ENCODE measurements around the gene KRT84. TPM values are rescaled to one million over a fixed set of nuclear protein-coding genes. Genes with fewer than 3 reads are reported as not detected.

Gene KRT84
- total RNA-seq, 1 experiment from 2014 or later = not detected

GRCh38 chr12:52347551-52348510, 37.6 kb downstream of the KRT84 start:
- no peaks in the 10 kb centered on the region for H3K27me3 ChIP-seq (ENCODE audit: insufficient read depth, low read length)
- H3K4me2 ChIP-seq (ENCODE audit: low read length) = no peak overlapping the region
- no peak overlapping the region for H3K9ac ChIP-seq (ENCODE audit: low read length)
- H4K20me1 ChIP-seq (ENCODE audit: insufficient read depth) = no peaks in the 10 kb centered on the region
- intact Hi-C loops (cut with micrococcal nuclease) = no loop called here
- no peak overlapping the region for H3K27ac ChIP-seq (ENCODE audit: low read depth, low read length)
- ChIA-PET CTCF (interaction anchor here (0.8 to 1.7 kb wide), 3 partner anchors 14 to 69 kb away, joined by 3 to 4 read pairs (median 3); no protein-coding TSS in a partner anchor), RAD21 (ENCODE audit: low non-redundant PET in 1 of 2, low total read pairs in 2 of 2, uncharacterized antibody in 2 of 2, unreplicated experiment in 2 of 2) (no interaction called here), POLR2A (no interaction called here)
- TF ChIP-seq POLR2AphosphoS5 (IDR thresholded peaks at IDR 0.05; ENCODE audit: low read depth, low read length) (no peak), ZNF274 (IDR thresholded peaks at IDR 0.05; ENCODE audit: low read depth, low read length) (no peak), POLR2A (IDR thresholded peaks at IDR 0.05; ENCODE audit: borderline replicate concordance, extremely low read depth, insufficient read depth, insufficient read length) (no peak), YY1 (IDR thresholded peaks at IDR 0.05; ENCODE audit: extremely low read depth, insufficient replicate concordance, low read depth, low read length) (no peak), ELF1 (IDR thresholded peaks at IDR 0.05; ENCODE audit: borderline replicate concordance, low read depth) (no peak), SIN3A (IDR thresholded peaks at IDR 0.05; ENCODE audit: low read depth) (no peak), SP1 (IDR thresholded peaks at IDR 0.05; ENCODE audit: low read depth) (no peak)
- H3K36me3 ChIP-seq (ENCODE audit: control insufficient read depth in 1 of 2, insufficient read depth in 2 of 2, low read length in 2 of 2) = no peaks in the 10 kb centered on the region
- no peak for ATAC-seq
- no peak for DNase-seq (ENCODE audit: low read depth, low spot score)
- no peak overlapping the region for H2AFZ ChIP-seq (ENCODE audit: low read depth, low read length, poor library complexity, severe bottlenecking)
- no peaks in the 10 kb centered on the region for H3K9me2 ChIP-seq (ENCODE audit: insufficient read depth)
- H3K79me2 ChIP-seq (ENCODE audit: insufficient read depth, low read length) = no peaks in the 10 kb centered on the region
- no peaks in the 10 kb centered on the region for H3K9me3 ChIP-seq (ENCODE audit: control insufficient read depth in 1 of 2, insufficient read depth in 1 of 2, low read depth in 1 of 2, low read length in 2 of 2)
- BruUV-seq (replicated peaks) = no TSS peak
- H3K4me3 ChIP-seq (replicated peaks in 1 of 2; ENCODE audit: low read depth in 1 of 2, low read length in 2 of 2) = no peak overlapping the region
- peaks cover 14 to 29% of the 10 kb centered on the region in 2 experiments for H3K4me1 ChIP-seq (ENCODE audit: control insufficient read depth in 1 of 2, insufficient read depth in 2 of 2, low read length in 2 of 2)

- H3K36me3 ChIP-seq (ENCODE audit: control insufficient read depth in 1 of 2, insufficient read depth in 2 of 2, low read length in 2 of 2) = no peaks in the 10 kb centered on the region
- no peak overlapping the region for H3K27ac ChIP-seq (ENCODE audit: low read depth, low read length)
- DNase-seq (ENCODE audit: low read depth, low spot score) (no peak), ATAC-seq (no peak)
- POLR2A ChIA-PET = no interaction called here
- no peak overlapping the region for H2AFZ ChIP-seq (ENCODE audit: low read depth, low read length, poor library complexity, severe bottlenecking)
- no peaks in the 10 kb centered on the region for H3K27me3 ChIP-seq (ENCODE audit: insufficient read depth, low read length)
- H3K79me2 ChIP-seq (ENCODE audit: insufficient read depth, low read length) = no peaks in the 10 kb centered on the region
- intact Hi-C loops (cut with micrococcal nuclease) = no loop called here
- no peak for TF ChIP-seq CEBPB (IDR thresholded peaks at IDR 0.05; ENCODE audit: low read depth)
- no peaks in the 10 kb centered on the region for H3K9me3 ChIP-seq (ENCODE audit: control insufficient read depth in 1 of 2, insufficient read depth in 1 of 2, low read depth in 1 of 2, low read length in 2 of 2)
- no peak overlapping the region for H3K9ac ChIP-seq (ENCODE audit: low read length)
- H3K4me2 ChIP-seq (ENCODE audit: low read length) = no peak overlapping the region
- peaks cover 14 to 29% of the 10 kb centered on the region in 2 experiments for H3K4me1 ChIP-seq (ENCODE audit: control insufficient read depth in 1 of 2, insufficient read depth in 2 of 2, low read length in 2 of 2)
- no peaks in the 10 kb centered on the region for H3K9me2 ChIP-seq (ENCODE audit: insufficient read depth)
- BruUV-seq (replicated peaks) = no TSS peak
- no peak overlapping the region for H3K4me3 ChIP-seq (replicated peaks in 1 of 2; ENCODE audit: low read depth in 1 of 2, low read length in 2 of 2)
- CTCF ChIA-PET = interaction anchor here (0.8 to 1.7 kb wide), 2 partner anchors 15 to 49 kb away, joined by 3 to 4 read pairs; no protein-coding TSS in a partner anchor
- RAD21 ChIA-PET (ENCODE audit: low non-redundant PET in 1 of 2, low total read pairs in 2 of 2, uncharacterized antibody in 2 of 2, unreplicated experiment in 2 of 2) = no interaction called here
- H4K20me1 ChIP-seq (ENCODE audit: insufficient read depth) = no peaks in the 10 kb centered on the region
These were observed 38.4 kb downstream of the KRT84 start for GRCh38 chr12:52347016-52347415.

All from HCT116 (cell line).